Ovary (tissue), 3 donors: ENCODE data around the gene ADAT2.

Experiments used
- CTCF ChIP-seq, 3 donors: fragments of 450-650 bp in 2 of 3; fragments of 200-600 bp in 1 of 3; IDR thresholded peaks; one replicate each; pipeline versions ENCODE4 v1.5.1 to v1.8.0; 2016 to 2022; ENCODE audit warnings: antibody characterized with exemption in 3 of 3, mild to moderate bottlenecking in 1 of 3
- EP300 ChIP-seq: sonication (generic); formaldehyde crosslinking; IDR thresholded peaks from one replicate; pipeline ENCODE4 v1.6.1; 2017; ENCODE audit warnings: antibody characterized with exemption
- POLR2A ChIP-seq: fragments of 450-650 bp; IDR thresholded peaks from one replicate; pipeline ENCODE4 v1.6.1; 2017; ENCODE audit warnings: antibody characterized with exemption, mild to moderate bottlenecking, moderate library complexity
- donor health status: DM: no; HTN: no; CAD: no.

GRCh38 chr6:143396497-143397226 is 53.8 kb downstream of the ADAT2 start:
- TF ChIP-seq POLR2A, result no peak
- no peak for TF ChIP-seq EP300
- no peak for TF ChIP-seq CTCF (IDR thresholded peaks at IDR 0.05)
